NCI-H774 (cell line): ENCODE data around the gene RHBDD3.
A peak's percentile ranks its signal among the peaks of the same experiment; 100 is the strongest.
"Not testable (repeated sequence)": the region's sequence is repeated elsewhere in the genome, so short reads cannot be mapped to it uniquely, and the experiment has no call there.

ENCODE experiments used
- DNase-seq: peaks from one replicate; lab custom pipeline; 2025; lab: John Stamatoyannopoulos, UW

RHBDD3 gene

DNA sequence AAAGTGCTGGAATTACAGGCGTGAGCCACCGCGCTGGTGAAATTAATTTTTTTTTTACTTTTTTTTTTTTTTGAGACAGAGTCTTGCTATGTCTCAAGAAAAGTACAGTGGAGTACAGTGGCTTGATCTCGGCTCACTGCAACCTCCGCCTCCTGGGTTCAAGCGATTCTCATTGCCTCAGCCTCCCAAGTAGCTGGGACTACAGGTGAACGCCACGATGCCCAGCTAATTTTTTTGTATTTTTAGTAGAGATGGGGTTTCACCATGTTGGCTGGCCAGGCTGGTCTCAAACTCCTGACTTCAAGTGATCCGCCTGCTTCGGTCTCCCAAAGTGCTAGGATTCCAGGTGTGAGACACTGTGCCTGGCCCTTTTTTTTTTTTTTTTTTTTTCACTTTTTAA is 19.9 kb downstream of the RHBDD3 start:
- DNase-seq = not testable (repeated sequence)

GRCh38 chr22:29245626-29246385 is 22.0 kb downstream of the RHBDD3 start:
- DNase-seq = peak; percentile 11

- no peak for DNase-seq
Measured at GRCh38 chr22:29244785-29245625, 22.8 kb downstream of the RHBDD3 start.

DNA sequence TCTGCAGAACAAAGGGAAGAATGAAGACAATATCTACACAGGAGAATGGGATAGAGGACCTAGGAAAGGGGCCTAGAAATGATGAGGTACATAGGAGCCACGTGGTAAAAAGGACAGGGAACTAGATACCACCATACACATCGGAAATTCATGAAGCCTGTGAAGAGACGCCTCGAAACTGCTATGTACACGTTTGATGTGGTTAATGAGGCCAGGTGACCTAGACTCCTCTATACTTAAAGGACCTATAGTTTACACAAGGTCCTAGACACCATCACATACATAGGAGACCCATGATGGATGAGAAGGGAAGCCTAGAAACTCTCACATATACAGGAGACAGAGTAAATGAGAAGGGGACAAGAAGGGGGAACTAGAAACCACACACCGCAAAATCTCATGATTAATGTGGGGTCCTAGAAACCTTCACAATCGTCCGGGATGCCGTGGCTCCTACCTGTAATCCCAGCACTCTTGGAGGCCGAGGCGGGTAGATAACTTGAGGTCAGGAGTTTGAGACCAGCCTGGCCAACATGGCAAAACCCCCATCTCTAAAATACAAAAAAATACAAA is 23.8 kb downstream of the RHBDD3 start:
- DNase-seq = no peak

DNA sequence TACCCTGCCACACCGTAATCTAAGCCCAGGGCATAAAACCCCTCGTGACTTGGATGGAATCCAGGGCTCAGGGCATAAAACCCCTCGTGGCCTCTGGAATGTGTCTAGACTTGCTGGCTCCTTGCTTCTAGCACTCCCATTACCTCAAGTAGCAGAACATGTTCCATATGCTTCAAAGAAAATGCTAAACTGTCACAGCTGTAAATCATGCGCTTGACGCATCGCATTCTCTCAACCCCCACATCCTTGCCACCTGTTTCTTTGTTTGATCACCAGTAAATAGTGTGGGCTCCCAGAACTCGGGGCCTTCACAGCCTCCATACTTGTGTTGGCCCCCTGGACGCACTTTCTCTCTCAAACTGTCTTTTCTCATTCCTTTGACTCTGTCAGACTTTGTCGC is 27.3 kb downstream of the RHBDD3 start:
- not testable (repeated sequence) for DNase-seq

DNA sequence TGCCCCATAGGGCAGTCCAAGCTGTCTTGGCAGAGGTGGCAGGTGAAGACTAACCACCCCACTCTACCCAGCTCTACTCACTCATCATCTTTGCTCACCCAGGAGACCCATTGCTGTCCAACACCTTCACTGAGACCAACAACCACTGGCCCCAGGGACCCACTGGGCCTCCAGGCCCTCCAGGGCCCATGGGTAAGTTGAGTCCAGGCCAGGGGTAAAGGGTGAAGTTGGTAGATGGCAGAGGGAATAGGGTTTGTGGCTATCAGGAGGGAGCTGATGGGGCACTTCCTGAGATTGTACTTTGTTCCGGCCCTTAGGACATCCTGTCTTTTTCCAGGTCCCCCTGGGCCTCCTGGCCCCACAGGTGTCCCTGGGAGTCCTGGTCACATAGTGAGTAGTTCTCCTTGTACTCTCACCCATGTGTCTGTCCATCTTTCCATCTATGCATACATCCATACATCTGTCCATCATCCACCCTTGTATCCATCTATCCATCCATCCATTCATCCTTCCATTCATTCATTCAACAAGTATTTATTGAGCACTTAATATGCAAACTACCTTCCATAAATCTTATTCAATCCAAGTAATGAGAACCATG is 34.4 kb downstream of the RHBDD3 start:
- DNase-seq = no peak

DNA sequence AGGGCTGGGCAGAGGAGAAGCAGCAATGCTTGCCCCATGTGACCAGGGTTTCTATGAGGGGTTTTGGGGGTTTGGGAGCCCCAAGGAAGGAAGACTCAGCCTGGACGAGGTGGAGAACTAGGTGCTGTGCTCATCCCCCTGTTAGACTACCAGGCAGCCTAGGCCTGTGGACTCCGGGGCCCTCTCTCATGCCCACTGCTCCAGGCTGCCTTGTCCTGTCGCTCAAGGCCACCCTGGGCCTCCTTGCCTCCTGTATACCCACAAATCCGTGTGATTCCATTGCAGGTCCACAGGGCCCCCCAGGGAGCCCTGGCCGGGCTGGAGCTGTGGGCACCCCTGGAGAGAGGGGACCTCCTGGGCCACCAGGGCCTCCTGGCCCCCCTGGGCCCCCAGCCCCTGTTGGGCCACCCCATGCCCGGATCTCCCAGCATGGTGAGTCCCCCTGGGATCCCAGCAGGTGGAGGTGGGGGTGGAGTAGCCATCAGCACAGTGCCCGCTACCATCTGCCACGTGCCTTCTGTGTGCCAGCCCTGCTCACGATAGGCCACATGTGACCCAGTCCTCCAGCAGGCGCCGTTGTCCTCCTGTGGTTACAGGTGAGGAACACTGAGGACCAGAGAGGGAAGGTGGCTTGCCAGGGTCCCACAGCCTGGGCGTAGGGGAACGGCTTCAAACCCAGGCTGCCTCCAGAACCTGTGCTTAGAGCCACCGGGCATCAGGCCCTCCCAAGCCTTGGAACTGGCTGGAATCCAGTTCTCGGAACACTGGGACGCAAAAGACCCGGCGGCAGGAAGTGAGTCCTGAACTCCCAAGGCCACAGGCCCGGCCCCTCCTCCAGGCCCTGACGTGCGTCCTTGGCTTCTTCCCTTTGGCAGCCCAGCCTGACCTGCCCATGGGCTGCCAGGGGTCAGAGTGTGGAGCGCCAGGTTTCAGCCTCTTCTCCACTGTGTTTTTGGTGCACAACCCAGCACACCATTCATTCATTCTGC is 35.5 kb downstream of the RHBDD3 start:
- DNase-seq = no peak

- no peak for DNase-seq
Measured at GRCh38 chr22:29230972-29231875, 36.6 kb downstream of the RHBDD3 start.

- DNase-seq = no peak
Measured at GRCh38 chr22:29226351-29226981, 41.3 kb downstream of the RHBDD3 start.

DNA sequence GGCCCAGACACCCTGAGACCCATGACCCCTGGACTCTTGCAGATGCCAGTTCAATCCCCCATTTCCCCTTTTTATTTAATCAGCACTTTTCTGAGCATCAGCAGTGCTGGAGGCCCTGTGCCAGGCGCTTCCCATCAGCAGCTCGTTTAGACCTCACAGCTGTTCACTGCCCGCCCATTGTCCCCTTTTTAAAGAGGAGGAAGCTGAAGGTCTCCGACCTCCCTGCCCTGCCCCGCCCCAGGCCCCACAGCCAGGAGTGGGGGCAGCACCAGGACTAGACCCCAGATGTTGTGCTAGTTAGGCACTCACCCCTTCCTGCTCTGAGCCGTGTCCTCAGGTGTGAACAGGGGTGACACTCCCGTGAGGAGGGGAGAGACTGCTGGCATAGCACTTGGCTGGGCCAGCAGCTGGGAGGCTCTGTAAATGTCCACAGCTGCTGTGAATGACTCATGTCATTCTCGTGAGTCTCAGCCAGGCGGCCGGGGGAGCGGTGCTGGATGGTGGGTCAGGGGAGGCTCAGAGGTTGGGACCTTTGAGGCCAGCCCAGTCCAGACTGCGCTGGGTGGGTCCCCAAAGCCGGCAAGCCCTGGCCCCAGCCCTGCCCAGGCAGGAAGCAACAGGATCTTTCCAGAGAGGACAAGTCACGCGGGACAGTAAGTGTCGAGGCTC is 42.2 kb downstream of the RHBDD3 start:
- DNase-seq = no peak

DNA sequence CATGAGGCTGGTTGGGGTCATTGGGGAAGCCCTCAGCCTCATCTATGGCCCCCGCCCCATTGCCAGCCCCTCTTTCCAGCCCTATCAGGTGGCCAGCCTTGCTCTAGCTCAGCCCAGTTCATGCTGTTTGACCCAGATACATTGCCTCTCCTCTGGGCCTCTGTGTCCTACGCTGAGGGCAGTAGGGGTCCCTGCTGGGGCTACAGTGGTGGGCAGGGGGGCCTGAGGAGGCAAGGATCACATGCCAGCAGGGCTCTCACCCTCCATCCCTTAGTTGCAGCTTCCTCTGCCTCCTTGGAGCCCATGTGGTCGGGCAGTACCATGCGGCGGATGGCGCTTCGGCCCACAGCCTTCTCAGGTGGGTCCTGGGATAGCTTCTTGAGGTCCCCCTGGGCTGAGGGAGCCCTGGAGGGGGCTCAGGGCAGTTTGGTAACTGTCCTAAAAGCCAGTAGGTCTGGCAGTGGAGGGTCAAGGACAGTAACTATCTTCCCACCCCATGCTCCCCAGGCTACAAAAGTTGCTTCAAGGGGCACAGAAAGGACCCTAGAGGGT is 42.8 kb downstream of the RHBDD3 start:
- no peak for DNase-seq

DNA sequence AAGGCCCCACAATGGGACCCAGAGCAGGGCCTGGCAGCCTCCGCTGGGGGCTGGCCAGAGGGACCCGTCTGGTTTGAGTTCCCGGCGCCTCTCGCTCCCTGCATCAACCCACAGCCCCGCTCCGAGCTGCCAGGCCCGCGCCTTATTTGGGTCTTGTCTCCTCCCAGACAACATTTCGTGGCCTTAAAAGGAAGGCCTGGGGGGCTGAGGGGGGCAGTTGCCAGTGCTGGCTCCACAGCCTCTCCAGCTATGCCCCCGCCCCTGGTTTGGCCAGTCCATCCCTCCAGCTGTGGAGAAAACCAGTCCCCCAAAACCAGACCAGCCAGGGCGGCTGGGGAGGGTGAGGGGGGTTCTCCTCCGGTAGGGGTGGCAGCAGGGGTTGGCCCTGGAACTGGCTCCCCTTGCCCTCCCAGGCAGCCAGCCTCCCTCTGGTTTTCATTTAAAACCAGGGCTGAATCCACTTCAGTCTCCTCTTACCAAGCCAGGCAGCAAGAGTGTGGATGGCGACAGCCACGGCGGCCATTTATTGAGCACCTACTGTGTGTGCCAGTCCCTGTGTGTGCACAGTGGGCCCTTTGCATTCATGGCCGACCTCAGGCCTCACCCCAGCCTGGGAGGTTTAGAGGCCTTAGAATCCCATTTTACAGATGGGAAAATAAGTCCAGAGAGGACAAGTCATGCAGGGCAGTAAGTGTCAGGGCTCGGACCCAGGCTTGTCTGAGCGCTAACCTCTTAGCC is 43.5 kb downstream of the RHBDD3 start:
- DNase-seq = no peak

DNA sequence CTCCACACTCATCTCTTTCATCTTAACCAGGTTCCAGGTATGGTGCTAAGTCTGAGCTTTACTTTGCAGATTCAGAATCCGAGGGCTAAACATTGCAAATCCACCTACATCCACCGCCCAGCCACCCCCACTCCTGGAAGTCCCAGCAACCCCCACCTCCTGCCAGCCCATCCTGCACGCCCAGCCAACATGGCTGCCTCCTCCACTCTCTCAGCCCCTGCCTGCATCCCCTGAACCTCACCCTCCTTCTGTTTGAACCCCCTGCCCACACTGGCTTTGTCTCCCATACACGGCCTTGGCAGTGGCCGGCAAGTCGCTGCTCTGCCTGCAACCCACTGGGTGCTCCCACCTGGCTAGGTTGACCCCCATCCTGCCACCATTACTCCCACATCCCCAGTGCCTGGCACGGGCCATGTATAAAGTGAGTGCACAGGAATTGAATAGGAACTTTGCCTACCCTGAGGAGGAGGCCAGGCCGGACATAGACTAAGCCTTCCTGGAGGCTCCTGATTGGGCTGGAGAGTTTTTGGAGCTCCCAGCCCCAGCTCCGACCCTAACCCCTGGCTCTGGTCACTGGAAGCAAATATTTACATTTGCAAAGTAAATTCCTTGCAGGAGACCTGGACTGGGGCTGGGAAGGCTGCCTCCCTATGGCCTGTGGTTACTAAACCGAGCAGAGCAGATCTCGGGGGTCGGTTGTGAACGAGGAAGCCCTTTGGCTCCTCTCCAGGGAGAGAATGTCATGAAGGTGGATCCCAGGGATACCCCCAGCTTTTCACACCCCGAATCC is 47.7 kb downstream of the RHBDD3 start:
- DNase-seq = no peak

GRCh38 chr22:29219409-29219782 is 48.4 kb downstream of the RHBDD3 start:
- not testable (repeated sequence) for DNase-seq

DNA sequence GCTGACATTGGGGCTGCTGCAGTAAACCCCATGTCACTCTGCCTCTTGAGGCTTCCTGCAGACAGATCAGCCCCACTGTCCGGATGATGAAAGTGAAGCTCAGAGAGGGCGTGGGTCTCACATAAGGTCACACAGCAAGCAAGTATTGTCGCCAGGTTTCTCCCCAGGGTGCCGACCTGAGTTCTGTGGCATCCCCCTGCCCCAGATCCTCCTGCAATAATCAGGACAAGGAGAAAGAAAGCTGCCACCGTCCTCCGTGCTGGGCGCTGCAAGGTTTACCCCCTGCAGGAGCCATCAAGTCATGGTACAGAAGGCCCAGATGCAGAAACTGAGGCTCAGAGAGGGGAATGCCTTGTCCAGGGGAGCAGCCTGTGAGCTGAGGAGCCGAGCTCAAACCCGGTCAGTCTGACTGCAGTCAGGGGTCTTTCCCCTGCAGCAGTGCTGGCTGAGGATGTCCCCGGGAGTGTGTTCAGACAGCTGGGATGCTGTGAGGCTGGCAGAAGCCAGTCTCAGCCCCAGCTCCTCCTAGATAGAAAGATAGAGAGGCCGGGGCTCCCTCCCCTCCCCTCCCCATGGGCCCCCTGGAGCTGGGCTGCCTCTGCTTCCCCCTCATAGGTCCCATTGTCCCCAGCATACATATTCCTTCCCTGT is 48.9 kb downstream of the RHBDD3 start:
- no peak for DNase-seq

GRCh38 chr22:29217827-29218757 is 49.7 kb downstream of the RHBDD3 start:
- no peak for DNase-seq
